Measurements from ENCODE around the gene RAC3. TPM values are rescaled to one million over a fixed set of nuclear protein-coding genes. Genes with fewer than 3 reads are reported as not detected.

RAC3 gene
- 1 to 10 TPM; 3.1 to 6.3 TPM for total RNA-seq
- polyA plus RNA-seq: 1 to 10 TPM in 1 of 2 donors, under 1 TPM in 1; 0.63 to 3.5 TPM

GRCh38 chr17:82031303-82031884 lies at the start of gene RAC3:
Gene RAC3 (plus strand): TSS chr17:82031678. CDS start chr17:82031762, 84 bp downstream.
- H3K27ac ChIP-seq (ENCODE audit: low read depth in 1 of 2, low read length in 2 of 2): peak within 1 kb of the TSS; percentile 74 to 76

More at GRCh38 chr17:82031303-82031884, at the start of gene RAC3:
- Histone ChIP-seq H3K4me3 (ENCODE audit: low read depth in 1 of 3, low read length in 3 of 3) (peak within 1 kb of the TSS in 2 of 3 donors; percentile 27 to 63), H3K4me1 (ENCODE audit: control insufficient read depth in 4 of 4, insufficient read depth in 4 of 4, low read length in 3 of 4) (peaks cover 16 to 60% (median 39%) of the 10 kb centered on the region in 4 donors), H3K36me3 (ENCODE audit: control insufficient read depth in 4 of 4, insufficient read depth in 3 of 4, low read depth in 1 of 4, low read length in 3 of 4) (peaks cover 0 to 5% (median 1%) of the 10 kb centered on the region in 4 donors), H3K27me3 (ENCODE audit: control insufficient read depth in 4 of 4, insufficient read depth in 4 of 4, low read length in 3 of 4) (no peaks in the 10 kb centered on the region), H3K9ac (ENCODE audit: low read depth in 1 of 2, low read length in 2 of 2) (no peak within 1 kb of the TSS), H3K9me3 (ENCODE audit: control insufficient read depth in 4 of 4, low read length in 3 of 4) (no peaks in the 10 kb centered on the region)
- TF ChIP-seq SP1 (IDR thresholded peaks at IDR 0.05) (no peak), HNF4G (IDR thresholded peaks at IDR 0.05) (no peak), FOXA1 (IDR thresholded peaks at IDR 0.05) (no peak), RAD21 (IDR thresholded peaks at IDR 0.05) (no peak), YY1 (IDR thresholded peaks at IDR 0.05) (no peak), FOXA2 (IDR thresholded peaks at IDR 0.05) (no peak), ZBTB33 (IDR thresholded peaks at IDR 0.05) (no peak), CTCF (IDR thresholded peaks at IDR 0.05; ENCODE audit: low read depth, low read length, missing input control) (no peak), EGR1 (IDR thresholded peaks at IDR 0.05; ENCODE audit: low read depth in 2 of 2) (no peak), GABPA (IDR thresholded peaks at IDR 0.05 in 1 of 2, conservative IDR thresholded peaks at IDR 0.05 in 1 of 2) (no peak), HNF4A (conservative IDR thresholded peaks at IDR 0.05) (no peak), MAX (IDR thresholded peaks at IDR 0.05) (no peak), JUND (IDR thresholded peaks at IDR 0.05) (no peak), TAF1 (conservative IDR thresholded peaks at IDR 0.05) (no peak)
- TF ChIP-seq, protein P1, sequence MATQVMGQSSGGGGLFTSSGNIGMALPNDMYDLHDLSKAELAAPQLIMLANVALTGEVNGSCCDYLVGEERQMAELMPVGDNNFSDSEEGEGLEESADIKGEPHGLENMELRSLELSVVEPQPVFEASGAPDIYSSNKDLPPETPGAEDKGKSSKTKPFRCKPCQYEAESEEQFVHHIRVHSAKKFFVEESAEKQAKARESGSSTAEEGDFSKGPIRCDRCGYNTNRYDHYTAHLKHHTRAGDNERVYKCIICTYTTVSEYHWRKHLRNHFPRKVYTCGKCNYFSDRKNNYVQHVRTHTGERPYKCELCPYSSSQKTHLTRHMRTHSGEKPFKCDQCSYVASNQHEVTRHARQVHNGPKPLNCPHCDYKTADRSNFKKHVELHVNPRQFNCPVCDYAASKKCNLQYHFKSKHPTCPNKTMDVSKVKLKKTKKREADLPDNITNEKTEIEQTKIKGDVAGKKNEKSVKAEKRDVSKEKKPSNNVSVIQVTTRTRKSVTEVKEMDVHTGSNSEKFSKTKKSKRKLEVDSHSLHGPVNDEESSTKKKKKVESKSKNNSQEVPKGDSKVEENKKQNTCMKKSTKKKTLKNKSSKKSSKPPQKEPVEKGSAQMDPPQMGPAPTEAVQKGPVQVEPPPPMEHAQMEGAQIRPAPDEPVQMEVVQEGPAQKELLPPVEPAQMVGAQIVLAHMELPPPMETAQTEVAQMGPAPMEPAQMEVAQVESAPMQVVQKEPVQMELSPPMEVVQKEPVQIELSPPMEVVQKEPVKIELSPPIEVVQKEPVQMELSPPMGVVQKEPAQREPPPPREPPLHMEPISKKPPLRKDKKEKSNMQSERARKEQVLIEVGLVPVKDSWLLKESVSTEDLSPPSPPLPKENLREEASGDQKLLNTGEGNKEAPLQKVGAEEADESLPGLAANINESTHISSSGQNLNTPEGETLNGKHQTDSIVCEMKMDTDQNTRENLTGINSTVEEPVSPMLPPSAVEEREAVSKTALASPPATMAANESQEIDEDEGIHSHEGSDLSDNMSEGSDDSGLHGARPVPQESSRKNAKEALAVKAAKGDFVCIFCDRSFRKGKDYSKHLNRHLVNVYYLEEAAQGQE (IDR thresholded peaks at IDR 0.05): no peak
- TF ChIP-seq, protein P2, sequence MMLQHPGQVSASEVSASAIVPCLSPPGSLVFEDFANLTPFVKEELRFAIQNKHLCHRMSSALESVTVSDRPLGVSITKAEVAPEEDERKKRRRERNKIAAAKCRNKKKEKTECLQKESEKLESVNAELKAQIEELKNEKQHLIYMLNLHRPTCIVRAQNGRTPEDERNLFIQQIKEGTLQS (IDR thresholded peaks at IDR 0.05): no peak
- under 1% methylated on average over 96 of the region's 96 CpGs for WGBS
- no peak for DNase-seq (ENCODE audit: low spot score)

All from liver (tissue), 9 donors.